Measurements from ENCODE around the gene UTP20. TPM values are rescaled to one million over a fixed set of nuclear protein-coding genes. Genes with fewer than 3 reads are reported as not detected.
"Not testable (repeated sequence)": the region's sequence is repeated elsewhere in the genome, so short reads cannot be mapped to it uniquely, and the experiment has no call there.

The UTP20 gene
- total RNA-seq, 1 experiment from 2014 or later, result 13.6 TPM

- DNase-seq (ENCODE audit: low read depth), result no peak
These were observed 47.1 kb downstream of the UTP20 start for GRCh38 chr12:101327051-101327450.

GRCh38 chr12:101327546-101327945, 47.6 kb downstream of the UTP20 start:
- no peak for DNase-seq (ENCODE audit: low read depth)

GRCh38 chr12:101328917-101329316, 49.0 kb downstream of the UTP20 start:
- no peak for DNase-seq (ENCODE audit: low read depth)

- no peak for DNase-seq (ENCODE audit: low read depth)
These were observed 50.7 kb downstream of the UTP20 start for GRCh38 chr12:101330631-101331030.

GRCh38 chr12:101336437-101336836, 56.5 kb downstream of the UTP20 start:
- no peak for DNase-seq (ENCODE audit: low read depth)

GRCh38 chr12:101338087-101338486, 58.2 kb downstream of the UTP20 start:
- DNase-seq (ENCODE audit: low read depth), result no peak

GRCh38 chr12:101343893-101344292, 64.0 kb downstream of the UTP20 start:
- no peak for DNase-seq (ENCODE audit: low read depth)

- DNase-seq (ENCODE audit: low read depth), result no peak
These were observed 71.8 kb downstream of the UTP20 start for GRCh38 chr12:101351682-101352081.

GRCh38 chr12:101356794-101357193, 76.9 kb downstream of the UTP20 start:
- no peak for DNase-seq (ENCODE audit: low read depth)

GRCh38 chr12:101361455-101361854, 81.5 kb downstream of the UTP20 start:
- DNase-seq (ENCODE audit: low read depth), result no peak

GRCh38 chr12:101368016-101368415, 88.1 kb downstream of the UTP20 start:
- DNase-seq (ENCODE audit: low read depth), result no peak

GRCh38 chr12:101372431-101372830, 92.5 kb downstream of the UTP20 start:
- no peak for DNase-seq (ENCODE audit: low read depth)

- no peak for DNase-seq (ENCODE audit: low read depth)
These were observed 95.7 kb downstream of the UTP20 start for GRCh38 chr12:101375573-101375972.

- no peak for DNase-seq (ENCODE audit: low read depth)
These were observed 99.2 kb downstream of the UTP20 start for GRCh38 chr12:101379149-101379548.

GRCh38 chr12:101391181-101391580, 111.3 kb downstream of the UTP20 start:
- not testable (repeated sequence) for DNase-seq (ENCODE audit: low read depth)

- DNase-seq (ENCODE audit: low read depth), result no peak
These were observed 127.1 kb downstream of the UTP20 start for GRCh38 chr12:101407049-101407435.

GRCh38 chr12:101407436-101408345, 127.8 kb downstream of the UTP20 start, which contains the start of gene ARL1:
Gene ARL1, minus strand, starts transcription at chr12:101407772. Its CDS starts 127 bp downstream, at chr12:101407645.
- peak; percentile 85 for DNase-seq (ENCODE audit: low read depth)

- not testable (repeated sequence) for DNase-seq (ENCODE audit: low read depth)
These were observed 130.3 kb downstream of the UTP20 start for GRCh38 chr12:101410169-101410568.

- DNase-seq (ENCODE audit: low read depth), result peak; percentile 54
These were observed 134.7 kb downstream of the UTP20 start for GRCh38 chr12:101414533-101415119.

- DNase-seq (ENCODE audit: low read depth), result no peak
These were observed 135.3 kb downstream of the UTP20 start for GRCh38 chr12:101415228-101415627.

GRCh38 chr12:101422066-101422465, 142.2 kb downstream of the UTP20 start:
- not testable (repeated sequence) for DNase-seq (ENCODE audit: low read depth)

- DNase-seq (ENCODE audit: low read depth), result no peak
These were observed 144.7 kb downstream of the UTP20 start for GRCh38 chr12:101424620-101425019.

GRCh38 chr12:101430456-101430855, 150.6 kb downstream of the UTP20 start:
- DNase-seq (ENCODE audit: low read depth), result no peak
